Testis (tissue), 3 donors: ENCODE data around the gene DDX19B. TPM values are rescaled to one million over a fixed set of nuclear protein-coding genes. Genes with fewer than 3 reads are reported as not detected.
"Not testable (repeated sequence)": the region's sequence is repeated elsewhere in the genome, so short reads cannot be mapped to it uniquely, and the experiment has no call there.

Experiments
- DNase-seq: peaks from one replicate; pipeline ENCODE4 v3.0.0-alpha.2; 2019
- H3K27ac ChIP-seq, 2 donors: fragments of 200-600 bp; sonication (generic); one replicate each; pipeline ENCODE4 v1.5.1; 2019
- H3K27me3 ChIP-seq: fragments of 200-600 bp; sonication (generic); one replicate; pipeline ENCODE4 v1.5.1; 2019
- H3K36me3 ChIP-seq: fragments of 200-600 bp; sonication (generic); one replicate; pipeline ENCODE4 v1.5.1; 2017; ENCODE audit warnings: low read depth; ENCODE audit errors: missing control alignments
- H3K4me1 ChIP-seq: fragments of 200-600 bp; sonication (generic); one replicate; pipeline ENCODE4 v1.5.1; 2019
- H3K4me3 ChIP-seq, 2 donors: fragments of 200-600 bp; sonication (generic); one replicate each; pipeline ENCODE4 v1.5.1; 2017 to 2019
- H3K9me3 ChIP-seq: fragments of 200-600 bp; sonication (generic); one replicate; pipeline ENCODE4 v1.5.1; 2017
- POLR2A ChIP-seq: fragments of 450-650 bp; IDR thresholded peaks from one replicate; pipeline ENCODE4 v1.6.1; 2017; ENCODE audit warnings: antibody characterized with exemption, mild to moderate bottlenecking, moderate library complexity
- WGBS, 2 donors: methylation state at CpG; one replicate each; pipeline ENCODE4 v1.1.5; 2018; 5-methylcytosine and 5-hydroxymethylcytosine counted together
- intact Hi-C: fragments of 100-400 bp; cut with DNase I; formaldehyde crosslinking; loops from one replicate; pipeline ENCODE4 v1.15.1; 2023; ENCODE audit warnings: low total_unique reads
- polyA plus RNA-seq: library from polyadenylated mRNA; stranded (reverse); fragments of 350-450 nt; fragmentation: Illumina TruSeq; extraction: RNeasy Lipid Tissue Mini Kit (QIAGEN cat#74804); gene quantifications from one replicate; pipeline ENCODE4 v1.2.3, GENCODE V29; 2014; ENCODE audit warnings: low read depth, low replicate concordance; ENCODE audit not compliant: insufficient read depth
- total RNA-seq, 2 donors: library from RNA; depleted of rRNA; stranded (reverse); fragments of >200 nt; gene quantifications; one replicate each; pipeline ENCODE4 v1.2.3, GENCODE V29; 2016
- TF ChIP-seq, protein P1 (sequence below), 3 experiments: fragments of 450-650 bp in 2 of 3; fragments of 200-600 bp in 1 of 3; sonication (generic) in 1 of 3; IDR thresholded peaks; one replicate each; pipeline ENCODE4 v1.5.1; 2016 to 2019; ENCODE audit warnings: antibody characterized with exemption in 3 of 3, mild to moderate bottlenecking in 2 of 3, moderate library complexity in 1 of 3

The DDX19B gene
- total and polyA plus RNA-seq, 3 donors from 2014 or later = 59.5 to 123 (median 80.2) TPM

DNA sequence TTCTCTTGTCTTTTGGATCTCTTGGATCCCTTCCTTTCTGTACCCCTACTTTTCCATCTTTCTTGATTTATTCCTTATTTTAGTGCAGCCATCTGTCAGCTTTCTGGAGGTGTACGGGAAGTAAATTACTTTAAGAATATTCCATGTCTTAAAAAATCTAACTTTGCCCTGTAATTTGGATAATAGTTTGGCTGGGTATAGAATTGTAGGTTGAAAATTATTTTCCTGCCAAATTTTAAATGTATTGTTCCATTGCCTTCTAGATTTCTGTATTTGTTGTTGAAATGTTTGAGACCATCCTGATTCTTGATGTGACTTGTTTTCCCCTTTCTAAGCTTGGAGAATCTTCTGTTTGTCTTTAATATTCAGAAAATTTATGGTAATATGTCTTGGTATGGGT is 2.1 kb downstream of the DDX19B start:
- peaks cover 8% of the 10 kb centered on the region for H3K4me1 ChIP-seq
- H3K36me3 ChIP-seq = no peaks in the 10 kb centered on the region
- H3K27me3 ChIP-seq = no peaks in the 10 kb centered on the region
- no peak for DNase-seq
- 93 to 100% methylated on average over 1 of the region's 1 CpG for WGBS, 2 donors
- intact Hi-C loops = no loop called here
- H3K27ac ChIP-seq = no peak overlapping the region
- no peak overlapping the region for H3K4me3 ChIP-seq
- H3K9me3 ChIP-seq = no peaks in the 10 kb centered on the region
- TF ChIP-seq, protein P1, sequence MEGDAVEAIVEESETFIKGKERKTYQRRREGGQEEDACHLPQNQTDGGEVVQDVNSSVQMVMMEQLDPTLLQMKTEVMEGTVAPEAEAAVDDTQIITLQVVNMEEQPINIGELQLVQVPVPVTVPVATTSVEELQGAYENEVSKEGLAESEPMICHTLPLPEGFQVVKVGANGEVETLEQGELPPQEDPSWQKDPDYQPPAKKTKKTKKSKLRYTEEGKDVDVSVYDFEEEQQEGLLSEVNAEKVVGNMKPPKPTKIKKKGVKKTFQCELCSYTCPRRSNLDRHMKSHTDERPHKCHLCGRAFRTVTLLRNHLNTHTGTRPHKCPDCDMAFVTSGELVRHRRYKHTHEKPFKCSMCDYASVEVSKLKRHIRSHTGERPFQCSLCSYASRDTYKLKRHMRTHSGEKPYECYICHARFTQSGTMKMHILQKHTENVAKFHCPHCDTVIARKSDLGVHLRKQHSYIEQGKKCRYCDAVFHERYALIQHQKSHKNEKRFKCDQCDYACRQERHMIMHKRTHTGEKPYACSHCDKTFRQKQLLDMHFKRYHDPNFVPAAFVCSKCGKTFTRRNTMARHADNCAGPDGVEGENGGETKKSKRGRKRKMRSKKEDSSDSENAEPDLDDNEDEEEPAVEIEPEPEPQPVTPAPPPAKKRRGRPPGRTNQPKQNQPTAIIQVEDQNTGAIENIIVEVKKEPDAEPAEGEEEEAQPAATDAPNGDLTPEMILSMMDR (IDR thresholded peaks at IDR 0.05) = no peak
- no peak for TF ChIP-seq POLR2A

DNA sequence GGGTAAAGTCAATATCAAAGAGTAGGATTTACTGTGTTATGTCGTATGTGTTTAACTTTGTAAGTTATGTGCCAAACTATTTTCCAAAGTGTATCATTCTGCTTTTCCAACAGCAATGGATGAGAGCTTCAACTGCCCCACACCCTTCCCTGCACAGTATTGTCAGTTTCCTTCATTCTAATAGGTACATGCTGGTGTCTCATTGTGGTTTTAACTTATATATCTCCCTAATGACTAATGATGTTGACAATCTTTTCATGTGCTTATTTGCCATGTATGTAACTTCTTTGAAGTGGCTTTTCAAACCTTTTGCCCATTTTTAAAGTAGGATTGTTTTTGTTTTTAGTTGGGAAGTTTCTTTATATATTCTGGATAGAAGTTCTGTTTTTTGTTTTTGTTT is 3.8 kb downstream of the DDX19B start:
- no peak overlapping the region for H3K27ac ChIP-seq
- peaks cover 8% of the 10 kb centered on the region for H3K4me1 ChIP-seq
- TF ChIP-seq POLR2A = no peak
- TF ChIP-seq, protein P1 (IDR thresholded peaks at IDR 0.05) = no peak
- 76 to 81% methylated on average over 1 of the region's 1 CpG for WGBS, 2 donors
- H3K9me3 ChIP-seq = no peaks in the 10 kb centered on the region
- intact Hi-C loops = no loop called here
- no peaks in the 10 kb centered on the region for H3K36me3 ChIP-seq
- no peaks in the 10 kb centered on the region for H3K27me3 ChIP-seq
- DNase-seq = no peak
- H3K4me3 ChIP-seq = no peak overlapping the region

DNA sequence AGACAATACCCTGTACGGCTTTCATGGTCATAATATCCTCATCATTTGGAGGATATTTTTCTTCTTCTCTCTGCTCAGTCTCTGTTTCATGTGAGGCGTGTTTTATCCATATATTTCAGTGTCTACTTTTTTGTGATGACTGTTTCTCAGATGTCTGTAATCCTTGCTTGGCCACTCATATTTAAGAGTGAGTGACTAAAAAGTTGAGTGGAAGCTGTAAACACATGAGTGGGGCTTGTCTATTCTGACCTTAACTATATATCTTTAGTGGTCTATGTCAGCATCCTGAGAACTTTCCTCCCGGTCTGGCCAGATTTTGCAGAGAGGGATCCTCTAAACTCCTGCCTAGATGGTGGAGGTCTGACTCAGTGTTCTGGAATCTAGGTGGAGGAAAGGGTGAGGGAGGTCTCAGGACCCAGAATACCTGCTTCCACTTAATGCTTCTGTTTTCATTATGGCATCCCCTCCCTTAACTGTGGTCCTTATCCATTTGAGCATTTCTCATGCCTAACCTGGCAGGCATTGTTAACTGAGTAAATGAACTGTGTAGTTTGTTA is 6.0 kb downstream of the DDX19B start:
- no peak overlapping the region for H3K27ac ChIP-seq
- 66 to 74% methylated on average over 3 of the region's 3 CpGs for WGBS, 2 donors

DNA sequence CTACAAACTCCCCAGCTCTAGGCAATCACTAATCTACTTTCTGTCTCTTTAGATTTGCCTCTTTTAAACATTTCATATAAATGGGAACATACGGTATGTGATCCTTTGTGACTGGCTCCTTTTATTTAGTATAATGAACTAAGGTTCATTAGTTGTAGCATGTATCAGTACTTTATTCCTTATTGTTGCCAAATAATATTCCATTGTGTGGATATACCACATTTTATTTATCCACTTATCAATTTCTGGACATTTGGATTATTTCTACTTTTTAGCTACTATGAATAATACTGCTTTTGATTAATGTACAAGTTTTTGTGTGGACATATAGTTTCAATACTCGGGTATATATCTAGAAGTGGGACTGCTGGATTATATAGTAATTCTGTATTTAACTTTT is 7.9 kb downstream of the DDX19B start:
- Histone ChIP-seq H3K4me1 (no peaks in the 10 kb centered on the region), H3K27ac (no peak overlapping the region), H3K36me3 (no peaks in the 10 kb centered on the region), H3K9me3 (no peaks in the 10 kb centered on the region), H3K4me3 (no peak overlapping the region), H3K27me3 (no peaks in the 10 kb centered on the region)
- no peak for DNase-seq
- TF ChIP-seq, protein P1 (IDR thresholded peaks at IDR 0.05) = no peak
- intact Hi-C loops = no loop called here
- WGBS, 2 donors = 87 to 91% methylated on average over 2 of the region's 2 CpGs

More for the DNA sequence above, 6.0 kb downstream of the DDX19B start:
- TF ChIP-seq, protein P1 (IDR thresholded peaks at IDR 0.05) = no peak
- TF ChIP-seq POLR2A = no peak
- H3K36me3 ChIP-seq = no peaks in the 10 kb centered on the region
- no peak overlapping the region for H3K4me3 ChIP-seq
- H3K27me3 ChIP-seq = no peaks in the 10 kb centered on the region
- DNase-seq = no peak
- H3K9me3 ChIP-seq = no peaks in the 10 kb centered on the region
- intact Hi-C loops = no loop called here
- no peaks in the 10 kb centered on the region for H3K4me1 ChIP-seq

DNA sequence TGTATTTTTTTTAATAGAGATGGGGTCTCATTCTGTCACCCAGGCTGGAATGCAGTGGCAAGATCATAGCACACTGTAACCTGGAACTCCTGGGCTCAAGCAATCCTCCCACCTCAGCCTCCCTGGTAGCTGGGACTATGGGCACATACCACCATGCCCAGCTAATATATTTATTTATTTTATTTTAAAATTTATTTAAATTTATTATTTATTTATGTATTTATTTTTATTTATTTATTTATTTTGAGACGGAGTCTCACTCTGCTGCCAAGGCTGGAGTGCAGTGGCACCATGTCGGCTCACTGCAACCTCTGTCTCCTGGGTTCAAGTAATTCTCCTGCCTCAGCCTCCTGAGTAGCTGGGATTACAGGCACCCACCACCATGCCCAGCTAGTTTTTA is 8.7 kb downstream of the DDX19B start:
- H3K27ac ChIP-seq, H3K27me3 ChIP-seq, H3K36me3 ChIP-seq, H3K4me1 ChIP-seq, DNase-seq, intact Hi-C loops, H3K4me3 ChIP-seq, H3K9me3 ChIP-seq: not testable (repeated sequence)
- 89 to 96% methylated on average over 2 of the region's 2 CpGs for WGBS, 2 donors
